Fibroblast of skin of abdomen (primary cell): ENCODE results near the gene RIN3.

ENCODE experiments used
- DNase-seq: peaks from one replicate; pipeline ENCODE4 v3.0.0-alpha.2; 2013

The RIN3 gene

DNA sequence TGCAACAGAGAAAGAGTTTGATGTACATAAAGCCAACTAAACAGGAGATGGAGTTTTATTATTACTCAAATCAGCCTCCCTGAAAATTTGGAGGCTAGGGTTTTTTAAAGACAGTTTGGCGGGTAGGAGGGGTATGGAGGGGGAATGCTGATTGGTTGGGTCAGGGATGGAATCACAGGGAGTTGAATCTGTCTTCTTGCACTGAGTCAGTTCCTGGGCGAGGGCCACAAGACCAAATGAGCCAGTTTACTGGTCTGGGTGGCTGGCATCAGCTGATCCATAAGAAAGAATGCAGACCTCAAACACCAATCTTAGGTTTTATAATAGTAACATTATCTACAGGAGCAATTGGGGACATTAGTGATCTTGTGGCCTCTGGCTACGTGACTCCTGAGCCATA lies 64.9 kb downstream of the RIN3 start:
- peak; percentile 38 for DNase-seq

DNA sequence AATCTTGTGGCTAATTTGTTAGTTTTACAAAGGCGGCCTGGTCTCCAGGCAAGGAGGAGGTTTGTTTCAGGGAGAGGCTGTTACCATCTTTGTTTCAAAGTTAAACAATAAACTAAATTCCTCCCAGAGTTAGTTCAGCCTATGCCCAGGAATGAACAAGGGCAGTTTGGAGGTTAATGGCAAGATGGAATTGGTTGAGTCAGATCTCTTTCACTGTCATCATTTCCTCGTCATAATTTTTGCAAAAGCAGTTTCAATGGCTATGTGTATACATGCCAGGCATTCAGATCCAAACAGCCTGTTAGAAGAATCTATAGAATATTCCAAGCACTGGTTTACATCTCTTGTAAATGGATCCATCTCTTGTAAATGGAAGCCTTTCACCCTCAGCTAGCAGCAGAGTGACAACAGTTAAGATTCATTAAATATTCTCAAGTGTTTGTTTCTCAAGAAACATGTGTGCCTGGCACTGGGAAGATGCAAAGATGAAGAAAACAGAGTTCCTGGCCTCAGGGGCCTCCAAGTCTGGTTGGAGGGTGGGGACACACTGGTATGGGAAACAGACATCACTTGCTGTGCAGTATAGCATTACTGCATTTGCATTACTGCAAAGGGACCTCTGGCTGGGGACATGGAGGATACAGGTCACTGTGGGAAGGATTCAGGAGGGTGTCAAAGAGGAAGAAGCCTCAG lies 65.8 kb downstream of the RIN3 start:
- DNase-seq: peak; percentile 45

DNA sequence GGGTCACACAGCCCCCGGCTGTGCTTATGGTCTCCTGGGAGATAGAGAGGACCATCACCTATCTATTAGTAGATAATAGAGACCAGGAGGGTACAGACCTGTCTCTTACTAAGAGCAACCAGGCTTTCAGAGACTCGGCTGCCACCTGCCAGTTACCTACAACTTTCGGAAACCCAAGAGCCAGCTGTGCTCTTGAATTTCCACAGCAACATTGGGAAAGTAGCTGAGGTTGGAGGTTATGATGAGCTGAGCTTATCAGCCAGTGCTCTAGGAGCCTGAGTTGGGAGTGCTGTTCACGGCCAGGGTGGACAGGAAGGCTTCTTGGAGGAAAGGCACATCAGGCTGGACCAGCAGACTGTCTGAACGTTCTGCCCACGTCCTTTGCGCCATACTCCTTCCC lies 67.6 kb downstream of the RIN3 start:
- DNase-seq: no peak

DNA sequence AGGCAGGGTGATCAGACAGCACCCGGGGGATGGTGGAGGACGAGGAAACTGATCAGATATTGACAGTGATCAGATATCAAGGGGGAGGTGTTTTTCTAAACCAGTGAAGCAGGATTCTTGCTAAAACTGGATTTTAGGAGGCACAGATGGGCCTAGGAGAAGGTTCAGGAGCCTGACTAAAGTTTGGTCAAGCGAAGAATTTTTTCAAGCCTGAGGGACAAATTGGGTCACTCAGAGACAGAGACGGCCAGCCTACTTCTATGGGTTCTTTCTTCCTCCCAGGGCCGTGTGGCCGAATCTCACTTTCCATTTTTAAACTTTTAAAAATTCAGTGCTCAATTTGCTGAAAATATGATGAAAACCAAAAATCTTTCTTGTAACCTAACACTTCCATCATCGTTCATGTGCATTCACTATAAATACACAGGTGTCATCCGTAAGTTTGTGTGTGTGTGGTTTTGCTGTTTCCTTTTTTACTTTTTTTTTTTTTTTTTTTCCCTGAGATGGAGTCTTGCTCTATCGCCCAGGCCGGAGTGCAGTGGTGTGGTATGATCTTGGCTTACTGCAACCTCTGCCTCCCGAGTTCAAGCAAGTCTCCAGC lies 68.5 kb downstream of the RIN3 start:
- DNase-seq: no peak

DNA sequence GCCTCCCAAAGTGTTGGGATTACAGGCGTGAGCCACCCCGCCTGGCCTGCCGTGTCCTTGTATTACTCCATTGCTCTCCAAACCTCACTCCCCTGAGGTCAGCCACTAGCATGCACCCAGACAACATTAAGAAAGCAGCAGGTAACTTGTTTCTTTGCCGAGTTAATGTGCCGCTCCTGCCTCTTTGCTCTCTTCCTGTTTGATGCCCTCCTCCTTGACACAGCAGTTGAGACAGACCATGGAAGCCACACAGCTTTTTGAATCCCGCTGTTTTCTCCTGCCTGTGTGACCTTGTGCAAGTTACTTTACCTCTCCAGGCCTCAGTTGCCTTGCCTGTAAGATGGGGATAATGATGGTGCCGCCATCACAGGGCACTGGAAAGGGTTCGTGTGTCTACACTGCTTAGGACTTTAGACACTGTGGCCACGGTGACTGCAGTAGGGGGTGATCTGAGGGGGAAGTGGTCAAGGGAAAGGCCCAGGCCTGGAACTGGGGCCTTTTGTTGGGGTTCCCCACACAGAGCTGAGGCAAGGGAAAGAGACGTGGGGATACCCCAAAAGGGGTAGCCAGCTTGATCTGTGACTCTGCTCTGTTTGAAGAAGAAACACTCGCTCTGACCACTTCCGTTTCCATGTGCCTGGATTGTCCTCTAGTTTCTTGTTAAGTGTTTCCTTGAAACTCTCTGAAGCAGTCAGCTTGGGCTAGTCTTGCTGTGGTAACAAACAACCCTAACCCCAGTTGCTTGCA lies 69.3 kb downstream of the RIN3 start:
- no peak for DNase-seq

DNA sequence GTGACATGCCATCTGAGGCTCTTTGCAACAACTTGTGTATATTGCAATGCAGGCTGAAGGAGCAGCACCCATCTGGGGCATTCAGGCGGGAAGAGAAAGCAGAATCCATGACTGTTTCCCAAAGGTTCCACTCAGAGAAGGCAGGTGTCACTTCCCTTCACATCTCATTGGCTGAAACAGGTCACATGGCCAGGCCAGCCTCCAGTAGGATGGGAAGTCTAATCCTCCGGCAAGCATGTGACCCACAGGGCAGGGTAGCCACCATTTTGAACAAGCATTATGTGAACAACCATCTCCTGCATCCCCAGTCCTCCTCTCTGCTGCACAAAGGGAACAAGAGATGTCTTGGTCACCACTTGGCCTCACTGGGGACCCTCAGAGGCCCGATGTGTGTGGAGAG lies 70.6 kb downstream of the RIN3 start:
- DNase-seq: no peak

DNA sequence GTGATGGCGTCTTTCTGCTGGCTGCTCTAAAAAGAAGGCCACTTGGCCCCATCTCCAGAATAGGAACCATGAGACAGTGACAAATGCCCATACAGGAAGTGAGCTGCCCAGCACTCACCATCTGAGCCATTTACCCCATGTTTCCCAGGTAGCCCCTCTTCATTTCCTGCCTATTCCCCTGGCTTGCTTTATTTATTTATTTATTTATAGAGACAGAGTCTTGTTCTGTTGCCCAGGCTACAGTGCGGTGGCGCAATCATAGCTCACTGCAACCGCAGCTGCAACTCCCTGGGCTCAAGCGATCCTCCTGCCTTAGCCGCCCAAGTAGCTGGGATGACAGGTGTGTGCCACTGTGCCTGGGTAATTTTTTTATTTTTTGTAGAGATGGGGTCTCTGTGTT lies 71.2 kb downstream of the RIN3 start:
- DNase-seq: no peak

DNA sequence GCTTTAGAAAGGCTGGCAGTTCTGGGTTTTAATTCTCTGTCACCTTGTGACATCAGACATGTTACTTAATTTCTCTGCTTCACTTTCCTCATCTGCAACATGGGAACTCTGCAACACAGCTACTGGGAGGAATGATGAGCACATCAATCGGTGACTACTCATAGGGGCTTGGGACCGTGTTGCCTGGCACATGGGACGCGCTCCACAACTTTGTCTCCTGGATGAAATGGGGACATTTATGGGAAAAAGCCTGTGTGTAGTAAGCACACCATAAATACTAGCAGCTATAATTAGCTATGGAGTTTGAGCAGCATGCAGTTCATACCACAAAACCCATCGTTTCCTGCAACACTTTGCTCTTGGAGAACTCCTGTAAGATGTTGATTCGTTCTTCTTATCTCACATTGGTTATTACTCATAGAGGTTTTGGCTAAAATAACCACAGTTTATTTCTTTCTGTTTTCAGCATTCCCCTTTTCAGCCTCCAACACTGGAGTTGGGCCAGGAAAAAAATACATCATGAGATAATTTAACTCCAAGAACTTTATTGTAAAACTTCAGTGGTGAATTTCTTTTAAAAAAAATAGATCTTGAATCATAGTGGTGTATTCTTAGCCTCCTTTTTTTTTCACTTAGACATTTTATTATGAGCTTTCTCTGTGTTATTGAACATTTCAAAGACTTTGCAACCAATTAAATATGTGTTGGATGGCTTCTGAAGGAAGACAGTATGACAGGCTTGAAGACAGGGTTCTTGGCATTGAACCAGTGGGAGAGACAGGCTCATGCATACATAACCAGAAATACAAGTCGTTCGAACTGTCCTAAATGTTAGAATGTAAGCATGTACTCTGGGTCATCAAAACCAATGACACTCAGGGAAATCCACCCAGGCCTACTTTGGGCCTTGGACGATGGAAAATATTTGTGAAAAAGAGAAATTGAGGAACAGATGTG lies 72.7 kb downstream of the RIN3 start:
- peak; percentile 97 for DNase-seq

DNA sequence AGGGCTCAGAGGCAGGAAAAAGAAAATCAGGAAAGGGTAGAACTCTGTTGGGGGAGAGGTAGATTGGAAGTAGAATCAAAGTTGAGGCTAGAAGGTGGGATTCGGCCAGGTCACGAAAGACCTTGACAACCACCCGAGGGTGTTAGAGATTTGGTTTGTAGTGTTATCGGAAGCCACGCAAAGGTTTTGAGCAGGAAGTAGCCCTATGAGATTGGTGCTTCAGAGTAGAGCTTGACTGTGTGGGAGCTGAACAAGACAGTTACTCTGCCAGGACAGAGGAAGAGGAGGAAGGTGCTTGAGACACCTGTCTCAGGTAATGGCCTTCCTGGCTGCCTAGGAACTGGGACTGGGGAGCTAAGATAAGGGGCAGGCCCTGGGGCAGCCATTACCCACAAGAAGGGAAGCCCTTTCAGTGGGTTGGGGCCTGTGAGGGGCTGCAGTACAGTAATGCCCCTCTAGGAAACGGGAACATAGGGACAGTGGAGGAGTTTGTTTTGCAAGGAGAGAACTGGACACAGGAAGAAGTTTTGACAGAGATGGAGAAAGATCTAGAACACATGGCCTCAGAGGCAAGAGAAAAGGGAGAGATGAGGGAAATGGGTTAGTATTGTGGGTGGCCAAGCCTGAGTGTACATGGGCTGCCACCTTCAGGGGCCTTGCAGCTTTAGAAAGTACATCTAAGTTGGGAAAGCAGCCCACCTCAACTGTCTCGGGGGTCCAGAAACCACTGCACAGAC lies 73.5 kb downstream of the RIN3 start:
- DNase-seq: no peak

DNA sequence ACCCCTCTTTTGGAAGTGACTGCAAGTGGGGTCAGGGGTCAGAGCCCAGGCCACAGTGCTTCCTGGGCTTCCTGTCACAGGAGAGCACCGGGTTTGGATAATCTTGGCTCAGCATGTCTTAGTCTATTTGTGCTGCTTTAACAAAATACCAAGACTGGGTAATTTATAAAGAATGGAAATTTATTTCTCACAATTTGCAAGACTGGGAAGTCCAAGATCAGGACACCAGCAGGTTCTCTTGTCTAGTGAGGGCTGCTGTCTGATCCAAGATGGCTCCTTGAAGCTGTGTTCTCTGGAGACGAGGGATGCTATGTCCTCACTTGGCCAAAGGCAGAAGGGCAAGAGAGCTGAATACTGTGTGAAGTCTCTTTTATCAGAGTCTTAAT lies 74.1 kb downstream of the RIN3 start:
- DNase-seq: no peak

DNA sequence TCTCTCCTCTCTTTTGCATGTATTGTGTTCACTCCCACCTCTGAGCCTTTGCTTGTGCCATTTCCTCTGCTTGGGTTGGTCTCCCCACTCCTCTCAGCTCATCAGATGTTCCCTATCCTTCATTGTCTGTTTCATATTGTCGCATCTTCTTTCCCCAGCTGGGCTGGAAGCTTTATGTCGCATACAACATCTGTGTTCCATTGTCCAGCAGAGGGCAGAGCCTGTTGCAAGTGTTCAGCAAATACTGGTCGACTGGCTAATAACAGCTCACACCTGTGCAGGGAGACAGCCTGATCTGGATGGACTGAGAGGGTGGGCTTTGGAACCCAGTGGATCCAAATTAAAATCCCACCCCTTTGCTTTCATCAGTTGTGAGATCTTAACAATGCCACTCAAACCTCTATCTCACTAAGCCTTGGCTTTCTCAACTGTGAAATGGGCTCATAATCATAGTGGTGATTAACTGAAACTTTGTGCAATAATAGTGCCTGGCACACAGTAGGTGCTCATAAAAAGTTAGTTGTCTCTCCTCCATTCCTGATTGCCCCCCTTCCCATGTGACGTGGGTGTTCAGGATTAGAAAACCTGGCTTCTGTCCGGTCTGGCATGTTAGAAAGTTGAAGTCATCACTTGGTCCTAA lies 75.8 kb downstream of the RIN3 start:
- DNase-seq: peak; percentile 37

DNA sequence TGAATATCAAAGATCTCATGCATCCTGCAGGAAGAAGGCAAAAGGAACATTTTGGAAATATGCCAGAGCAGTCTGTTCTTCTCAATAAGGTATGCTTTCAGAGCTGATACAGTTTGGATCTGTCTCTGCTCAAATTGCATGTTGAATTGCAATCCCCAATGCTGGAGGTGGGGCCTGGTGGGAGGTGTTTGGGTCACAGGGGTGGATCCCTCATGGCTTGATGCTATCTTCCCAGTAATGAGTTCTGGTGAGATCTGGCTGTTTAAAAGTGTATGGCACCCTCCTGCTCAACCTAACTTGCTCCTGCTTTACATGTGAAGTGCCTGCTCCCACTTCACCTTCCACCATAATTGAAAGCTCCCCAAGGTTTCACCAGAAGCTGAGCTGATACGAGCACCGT lies 76.6 kb downstream of the RIN3 start:
- DNase-seq: no peak

DNA sequence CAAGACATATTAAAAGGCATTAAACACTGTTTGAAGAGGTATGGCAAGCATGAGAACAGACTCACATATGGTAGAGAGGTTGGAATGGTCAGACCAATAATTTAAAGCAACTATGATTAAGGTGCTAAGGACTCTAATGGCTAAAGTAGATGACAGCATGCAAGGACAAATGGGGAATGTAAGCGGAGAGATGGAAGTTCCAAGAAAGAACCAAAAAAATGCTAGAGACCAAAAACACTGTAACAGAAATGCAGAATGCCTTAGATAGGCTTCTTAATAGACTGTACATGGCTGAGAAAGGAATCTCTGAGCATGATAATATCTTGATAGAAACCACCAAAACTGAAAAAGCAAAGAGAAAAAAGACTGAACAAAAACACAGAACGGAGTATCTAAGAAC lies 77.4 kb downstream of the RIN3 start:
- DNase-seq: no peak

DNA sequence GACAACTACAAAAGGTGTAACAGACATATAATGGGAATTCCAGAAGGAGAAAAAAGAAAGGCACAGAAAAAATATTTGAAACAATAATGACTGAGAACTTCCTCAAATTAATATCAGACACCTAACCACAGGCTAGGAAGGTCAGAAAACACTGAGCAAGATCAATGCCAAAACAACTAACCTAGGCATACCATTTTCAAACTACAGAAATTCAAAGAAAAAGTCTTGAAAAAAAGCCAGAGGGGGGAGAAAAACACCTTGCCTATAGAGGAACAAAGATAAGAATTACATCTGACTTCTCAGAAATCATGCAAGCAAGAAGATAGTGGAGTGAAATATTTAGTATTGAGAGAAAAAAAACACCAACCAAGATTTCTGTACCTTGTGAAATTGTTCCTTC lies 77.8 kb downstream of the RIN3 start:
- no peak for DNase-seq

DNA sequence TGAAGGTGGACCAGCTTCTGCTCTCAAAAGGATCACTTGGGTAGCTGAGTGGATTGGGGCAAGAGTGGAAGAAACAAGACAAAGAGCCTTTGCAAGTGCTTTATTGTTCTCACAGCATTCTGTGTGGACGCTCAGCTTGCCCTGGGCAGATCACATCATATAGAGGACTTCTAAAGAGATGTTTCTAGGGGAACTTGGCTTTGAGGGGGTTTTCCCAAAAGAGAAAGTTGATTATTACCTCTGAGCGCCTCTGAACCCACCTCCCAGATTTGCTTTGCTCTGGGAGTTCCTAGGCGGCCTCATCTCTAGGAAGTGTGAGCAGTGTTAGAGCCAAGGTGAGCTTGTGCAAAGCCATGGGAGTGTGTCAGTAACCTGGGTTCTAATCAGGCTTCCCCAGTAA lies 81.7 kb downstream of the RIN3 start:
- no peak for DNase-seq

DNA sequence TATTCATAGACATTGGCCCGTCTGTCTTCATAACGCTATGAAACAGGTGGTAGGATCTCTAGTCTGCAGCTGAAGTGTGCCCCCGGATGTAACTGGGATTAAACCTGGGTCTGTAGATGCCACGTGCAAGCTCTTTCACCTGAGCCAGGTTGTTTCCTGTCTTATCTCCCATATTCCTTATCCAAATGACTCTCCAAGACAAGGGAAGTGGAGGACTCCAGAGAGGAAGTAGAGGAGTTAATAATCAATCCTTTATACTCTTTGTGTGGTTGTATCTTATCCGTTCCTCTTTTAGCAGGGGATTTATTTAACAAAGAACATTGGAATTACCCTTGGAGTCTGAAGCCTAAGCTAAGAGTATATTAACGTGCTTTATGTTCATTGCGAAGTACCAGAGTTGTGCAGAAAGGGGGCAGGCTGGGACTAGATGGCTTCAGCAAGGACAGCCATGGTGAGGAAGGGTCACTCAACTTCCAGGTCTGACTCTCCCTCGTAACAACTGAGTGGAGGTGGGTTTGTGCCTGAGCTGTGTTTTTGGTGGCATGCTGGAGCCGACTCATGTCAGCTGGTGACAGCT lies 82.8 kb downstream of the RIN3 start:
- no peak for DNase-seq

DNA sequence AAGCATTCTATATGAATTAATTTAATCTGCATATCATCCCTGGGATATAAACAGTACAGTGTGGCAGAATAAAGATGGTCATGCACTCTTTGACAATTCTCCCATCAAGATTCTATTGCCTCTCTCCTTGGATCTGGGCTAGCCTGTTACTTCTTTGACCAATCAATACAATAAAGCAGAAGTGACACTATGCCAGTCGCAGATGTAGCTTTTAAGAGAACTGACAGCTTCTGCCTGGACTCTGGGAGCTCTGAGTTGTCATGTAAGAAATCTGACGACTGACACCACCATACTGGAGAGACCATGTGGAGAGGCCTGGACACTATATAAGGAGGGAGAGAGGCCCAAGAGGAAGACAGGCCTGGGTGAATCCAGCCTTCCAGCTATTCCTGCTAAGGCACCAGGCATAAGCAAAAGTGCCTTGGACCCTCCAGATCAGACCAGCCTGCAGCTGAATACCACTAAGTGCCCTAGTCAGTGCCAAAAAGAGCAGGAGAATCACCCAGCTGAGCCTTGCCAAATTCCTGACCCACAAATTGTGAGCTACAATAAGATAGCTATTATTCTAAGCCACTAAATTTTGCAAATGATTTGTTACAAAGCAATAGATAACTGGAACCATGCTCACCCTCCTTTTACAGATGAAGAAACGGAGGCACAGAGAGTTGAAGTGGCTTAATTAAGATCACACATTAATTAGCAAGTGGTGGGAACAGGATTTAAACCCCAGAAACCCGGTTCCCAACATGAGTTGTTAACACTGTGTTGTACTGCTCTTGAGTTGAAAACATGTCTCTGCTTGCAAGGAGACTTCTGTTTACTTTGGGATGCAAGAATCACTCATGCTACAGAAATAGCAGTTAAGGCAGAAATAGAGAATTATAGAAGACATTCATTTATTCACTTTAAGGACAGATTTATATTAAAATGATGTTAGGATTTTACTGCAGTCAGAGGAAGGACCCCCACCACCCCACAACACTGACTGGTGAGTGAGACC lies 84.6 kb downstream of the RIN3 start:
- DNase-seq: no peak

DNA sequence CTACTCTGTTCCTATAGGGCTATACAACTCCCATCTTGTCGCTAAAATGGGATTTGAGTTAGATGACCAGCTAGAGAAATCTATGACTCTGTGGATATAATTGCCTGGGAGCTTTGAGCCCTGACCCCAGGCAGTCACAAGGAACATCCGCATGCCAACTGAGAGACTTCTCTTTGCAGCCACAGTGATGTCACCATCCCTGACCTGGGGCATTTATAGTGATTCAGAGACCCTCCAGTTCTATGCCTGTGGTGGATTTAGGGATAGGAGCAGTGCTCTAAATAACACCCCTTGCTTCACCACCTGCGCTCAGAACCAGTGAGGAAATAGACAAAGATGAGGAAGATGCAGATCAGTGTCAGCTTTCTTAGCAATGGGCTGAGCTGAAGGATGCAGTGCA lies 86.2 kb downstream of the RIN3 start:
- no peak for DNase-seq

DNA sequence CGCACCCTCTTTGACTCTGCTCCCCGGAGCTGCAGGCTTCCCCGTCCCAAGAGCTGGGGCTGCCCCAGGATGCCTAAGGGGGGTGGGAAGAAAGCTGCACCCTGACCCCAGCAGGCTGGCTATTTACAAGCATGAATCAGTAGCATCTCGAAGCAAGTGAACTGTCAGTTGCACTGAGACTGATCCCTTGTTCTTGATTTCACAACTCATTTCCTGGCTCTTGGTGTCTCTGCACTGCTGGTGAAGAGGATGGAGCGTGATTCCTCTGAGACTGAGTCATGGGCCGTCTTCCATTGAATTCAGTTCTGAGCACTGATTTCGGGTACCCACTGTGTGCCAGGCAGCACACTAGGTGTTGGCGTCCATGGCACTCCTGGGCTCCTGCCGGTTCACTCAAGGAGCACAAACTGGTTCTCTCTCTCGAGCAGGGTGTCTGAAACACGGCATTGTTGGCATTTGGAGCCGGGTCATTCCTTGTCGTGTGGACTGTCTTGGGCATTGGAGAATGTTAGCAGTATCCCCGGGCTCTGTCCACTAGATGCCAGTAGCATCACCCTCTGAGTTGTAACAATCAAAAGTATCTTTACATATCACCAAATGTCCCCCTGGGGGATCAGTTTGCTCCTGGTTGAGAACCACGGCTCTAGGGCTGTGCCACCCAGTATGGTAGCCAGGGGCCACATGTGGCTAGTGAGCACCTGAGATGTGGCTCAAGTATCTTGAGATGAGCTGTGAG lies 86.9 kb downstream of the RIN3 start:
- peak; percentile 76 for DNase-seq
